PC-3 (cell line): ENCODE data around the gene TRUB2.
A peak's percentile ranks its signal among the peaks of the same experiment; 100 is the strongest.

Experiments
- CTCF ChIP-seq: fragments of 300-600 bp; sonication (generic); conservative IDR thresholded peaks from 2 replicates; pipeline ENCODE4 v1.5.1; 2017; ENCODE audit warnings: antibody characterized with exemption, low read depth, mild to moderate bottlenecking, low read length
- EZH2 ChIP-seq: fragments of 300-600 bp; sonication (generic); IDR thresholded peaks from one replicate; pipeline ENCODE4 v1.6.1; 2017; ENCODE audit warnings: antibody characterized with exemption, mild to moderate bottlenecking, low read length; ENCODE audit not compliant: unreplicated experiment

GRCh38 chr9:128344931-128345605 is 22.8 kb upstream of the TRUB2 start:
- TF ChIP-seq CTCF (0 out of 2 replicates have a peak, but pooled peaks have one; percentile 18), EZH2 (no peak)
